Non-pigmented ciliary epithelial cell (primary cell): ENCODE data around the gene WDR83.
A peak's percentile ranks its signal among the peaks of the same experiment; 100 is the strongest.

Source experiments
- DNase-seq: peaks from one replicate; pipeline ENCODE4 v3.0.0-alpha.2; 2010; ENCODE audit warnings: low read depth

The WDR83 gene

DNA sequence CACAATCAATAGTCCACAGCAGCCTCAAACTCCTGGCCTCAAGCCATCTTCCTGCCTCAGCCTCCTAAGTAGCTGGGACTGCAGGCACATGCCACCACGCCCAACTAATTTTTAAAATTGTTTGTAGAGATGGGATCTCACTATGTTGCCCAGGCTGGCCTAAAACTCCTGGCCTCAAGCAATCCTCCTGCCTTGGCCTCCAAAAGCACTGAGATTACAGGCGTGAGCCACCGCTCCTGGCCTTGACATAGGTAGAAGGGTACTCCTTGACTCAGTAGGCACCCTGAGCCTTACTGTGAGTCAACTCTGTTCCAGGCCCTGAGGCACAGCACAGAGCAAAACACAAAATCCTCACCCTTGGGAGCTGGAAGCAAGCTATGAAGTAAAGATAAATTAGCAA is 49.3 kb downstream of the WDR83 start:
- DNase-seq = no peak

DNA sequence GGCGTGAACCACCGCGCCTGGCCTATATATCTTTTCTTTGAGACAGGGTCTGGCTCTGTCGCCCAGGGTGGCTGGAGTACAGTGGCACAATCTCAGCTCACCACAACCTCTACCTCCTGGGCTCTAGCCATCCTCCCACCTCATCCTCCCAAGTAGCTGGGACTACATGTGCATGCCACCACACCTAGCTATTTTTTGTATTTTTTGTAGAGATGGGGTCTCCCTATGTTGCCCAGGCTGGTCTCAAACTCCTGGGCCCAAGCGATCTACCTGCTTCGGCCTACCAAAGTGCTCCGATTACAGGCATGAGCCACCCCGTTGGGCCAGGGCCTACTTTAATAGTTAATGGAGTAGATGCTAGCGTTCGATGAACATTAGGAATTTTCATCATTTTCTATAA is 53.7 kb downstream of the WDR83 start:
- DNase-seq = no peak

DNA sequence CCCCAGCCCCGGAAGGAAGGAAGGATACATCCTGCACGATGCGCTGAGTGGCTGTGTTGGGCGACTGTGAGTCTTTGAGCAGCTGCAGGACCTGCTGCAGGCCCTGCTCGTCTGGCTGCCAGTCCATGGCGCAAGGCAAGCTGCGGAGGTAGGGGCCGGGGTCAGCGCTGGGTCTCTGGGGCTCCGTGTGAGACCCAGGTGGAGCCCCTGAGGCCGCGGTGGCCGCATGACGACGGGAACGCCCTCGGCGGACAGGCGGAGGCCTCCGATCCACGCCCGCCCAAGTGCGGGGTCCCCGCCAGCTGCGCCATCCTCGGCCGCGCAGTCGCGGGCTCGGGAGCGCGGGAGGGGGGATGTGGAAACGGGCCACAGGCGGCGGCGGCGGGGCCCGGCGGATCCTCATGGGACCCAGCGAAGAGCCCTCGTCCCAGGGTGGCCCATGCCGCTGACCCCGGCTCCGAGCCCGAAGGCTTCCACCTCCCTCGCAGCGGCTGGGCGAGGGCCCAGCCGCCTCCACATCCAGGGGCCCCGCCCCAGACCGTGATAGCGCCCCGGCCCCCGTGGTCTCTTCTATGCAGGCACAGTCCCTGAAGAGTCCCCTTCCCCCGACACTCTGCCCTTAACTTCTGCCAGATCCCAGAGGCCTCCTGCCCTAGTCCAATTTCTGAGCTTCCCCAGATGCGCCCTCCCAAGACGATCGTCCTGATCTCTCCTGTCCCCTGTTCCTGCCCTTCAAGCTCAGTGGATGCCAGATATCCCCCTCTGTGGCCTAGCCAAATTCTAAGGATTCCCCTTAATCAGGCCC is 54.4 kb downstream of the WDR83 start:
- DNase-seq = no peak

DNA sequence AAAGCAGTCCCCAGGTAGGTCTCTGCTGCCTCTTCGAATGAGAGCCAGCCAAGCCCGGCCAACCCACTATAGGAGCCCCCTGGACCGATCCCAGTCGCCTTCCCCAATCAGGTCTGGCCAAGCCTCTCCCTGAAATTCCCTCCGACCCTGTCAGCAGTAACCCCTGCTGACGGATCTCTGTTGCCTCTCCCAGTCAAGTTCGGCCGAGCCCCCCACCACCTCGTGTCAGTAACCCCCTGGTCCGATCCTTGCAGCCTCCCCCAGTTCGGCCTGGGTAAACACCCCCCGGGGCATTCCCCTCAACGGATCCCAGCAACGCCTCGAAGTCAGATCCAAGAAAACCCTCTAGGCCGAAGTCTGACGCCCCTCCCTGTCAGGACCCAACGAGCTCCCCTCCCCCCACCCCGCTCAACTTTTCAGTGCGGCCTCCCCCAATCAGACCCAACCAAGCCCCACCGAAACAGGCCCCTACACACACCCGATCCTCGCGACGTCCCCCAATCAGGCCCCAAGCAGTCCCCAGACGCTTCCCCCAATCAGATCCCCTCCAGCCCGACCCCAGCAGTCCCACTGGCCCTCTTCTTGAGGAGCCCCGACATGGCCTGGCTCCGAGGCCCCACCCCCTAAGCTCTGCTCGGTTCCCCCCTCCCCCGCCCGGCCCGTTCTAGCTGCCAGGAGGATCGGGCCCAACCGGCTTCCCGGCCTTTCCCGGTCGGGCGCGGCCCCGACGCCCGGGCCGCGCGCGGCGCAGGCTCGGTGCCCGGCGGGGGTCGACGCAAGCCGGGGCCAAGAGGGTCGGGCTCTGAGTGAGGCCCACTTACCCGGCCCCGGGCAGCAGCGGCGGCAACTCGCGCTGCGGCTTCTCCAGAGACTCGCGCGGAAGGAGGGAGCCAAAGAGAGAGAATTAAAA is 55.3 kb downstream of the WDR83 start:
- DNase-seq = no peak

GRCh38 chr19:12722566-12723380 is 56.2 kb downstream of the WDR83 start:
- DNase-seq = peak; percentile 98

GRCh38 chr19:12723381-12723640 is 56.7 kb downstream of the WDR83 start:
- DNase-seq = no peak

DNA sequence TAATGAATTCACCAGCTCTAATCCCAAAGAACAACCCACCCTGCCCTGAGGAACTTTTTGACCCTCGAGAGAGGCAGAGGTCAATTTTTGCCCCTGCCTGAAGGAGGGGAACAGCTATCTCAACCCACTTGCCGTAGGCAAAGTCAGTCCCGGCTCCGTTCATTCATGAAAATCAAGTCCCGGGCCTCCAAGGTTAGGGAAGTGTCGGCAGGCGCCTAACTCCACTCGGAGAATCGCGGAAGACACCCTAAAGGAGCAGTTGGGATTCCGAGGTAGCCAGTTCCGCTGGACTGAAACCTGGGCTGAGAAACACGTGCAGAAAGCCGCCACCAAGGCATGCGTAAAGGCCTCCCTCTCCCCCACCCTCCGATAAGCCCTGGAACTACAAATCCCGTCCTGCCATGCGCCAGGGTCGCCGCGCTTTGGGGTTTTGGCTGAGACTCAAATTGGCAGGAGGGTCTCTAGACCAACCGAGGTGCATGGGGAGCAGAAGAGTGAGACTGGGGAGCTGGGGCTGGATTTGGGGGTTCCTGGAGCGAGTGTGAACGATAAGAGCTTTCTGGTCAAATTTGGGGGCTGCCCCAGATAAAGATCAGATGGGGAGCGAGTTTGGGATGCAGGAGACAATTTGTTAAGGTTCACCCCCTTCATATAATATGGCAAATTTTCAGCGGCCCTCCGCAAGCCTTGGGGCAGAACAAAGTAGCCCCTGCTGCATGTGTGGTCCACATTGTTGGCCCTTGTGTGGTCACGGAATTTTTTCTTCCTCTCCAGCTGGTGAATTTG is 57.2 kb downstream of the WDR83 start, which contains the start of gene TNPO2:
TNPO2 (minus strand) TSS at position 292 of the 786 bp plus-strand sequence. CDS start 2,955 bp downstream, outside the sequence.
- no peak for DNase-seq
